GM12872 (cell line): ENCODE measurements around the gene NONO.
A peak's percentile ranks its signal among the peaks of the same experiment; 100 is the strongest.

Experiments used
- CTCF ChIP-seq: IDR thresholded peaks from 3 replicates; pipeline ENCODE4 v1.5.1; 2011; ENCODE audit warnings: low read depth, mild to moderate bottlenecking, low read length, moderate library complexity; ENCODE audit not compliant: insufficient read depth

NONO gene

GRCh38 chrX:71250841-71251240, 32.6 kb upstream of the NONO start:
- TF ChIP-seq CTCF, result no peak

- no peak for TF ChIP-seq CTCF
These were observed 31.9 kb upstream of the NONO start for GRCh38 chrX:71251466-71251973.

- TF ChIP-seq CTCF, result no peak
These were observed 31.2 kb upstream of the NONO start for GRCh38 chrX:71252221-71252620.

GRCh38 chrX:71253253-71254091, 30.0 kb upstream of the NONO start:
- TF ChIP-seq CTCF, result peak; percentile 65

GRCh38 chrX:71254092-71254963, 29.1 kb upstream of the NONO start, which contains the start of gene ZMYM3:
ZMYM3 (minus strand) TSS chrX:71254140; CDS start chrX:71253255, 885 bp downstream.
- TF ChIP-seq CTCF, result no peak

GRCh38 chrX:71256051-71256450, 27.4 kb upstream of the NONO start:
- TF ChIP-seq CTCF, result no peak

GRCh38 chrX:71256856-71257255, 26.6 kb upstream of the NONO start:
- TF ChIP-seq CTCF, result no peak
